Fibroblast of upper back skin (primary cell): ENCODE data around the gene CIRBP.
A peak's percentile ranks its signal among the peaks of the same experiment; 100 is the strongest.

Experiments used
- DNase-seq: peaks from one replicate; pipeline ENCODE4 v3.0.0-alpha.2; 2013

Gene CIRBP

DNA sequence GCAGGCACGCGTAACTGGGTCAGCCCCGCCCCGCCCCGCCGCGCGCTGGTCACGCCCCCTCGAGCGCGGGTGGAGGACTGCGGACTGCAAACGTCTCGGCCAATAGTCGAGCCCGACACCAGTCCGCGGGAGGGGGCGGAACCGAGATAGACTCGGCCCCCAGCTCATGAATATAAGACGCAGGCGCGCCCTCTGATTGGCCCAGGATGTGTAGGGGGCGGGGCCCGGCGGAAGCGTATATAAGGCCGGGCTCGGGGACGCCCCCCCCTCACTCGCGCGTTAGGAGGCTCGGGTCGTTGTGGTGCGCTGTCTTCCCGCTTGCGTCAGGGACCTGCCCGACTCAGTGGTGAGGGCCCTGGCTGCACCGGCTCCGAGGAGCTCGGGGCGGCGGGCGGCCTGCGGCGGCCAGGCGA lies at the start of gene CIRBP:
TSS of gene CIRBP (plus strand) at position 268 of the 413 bp plus-strand sequence. CDS start 1,602 bp downstream, outside the sequence.
- peak; percentile 99 for DNase-seq

- no peak for DNase-seq
Observed at GRCh38 chr19:1219786-1220476, 49.2 kb upstream of the CIRBP start.

GRCh38 chr19:1220477-1220930 lies 48.6 kb upstream of the CIRBP start:
- no peak for DNase-seq

DNA sequence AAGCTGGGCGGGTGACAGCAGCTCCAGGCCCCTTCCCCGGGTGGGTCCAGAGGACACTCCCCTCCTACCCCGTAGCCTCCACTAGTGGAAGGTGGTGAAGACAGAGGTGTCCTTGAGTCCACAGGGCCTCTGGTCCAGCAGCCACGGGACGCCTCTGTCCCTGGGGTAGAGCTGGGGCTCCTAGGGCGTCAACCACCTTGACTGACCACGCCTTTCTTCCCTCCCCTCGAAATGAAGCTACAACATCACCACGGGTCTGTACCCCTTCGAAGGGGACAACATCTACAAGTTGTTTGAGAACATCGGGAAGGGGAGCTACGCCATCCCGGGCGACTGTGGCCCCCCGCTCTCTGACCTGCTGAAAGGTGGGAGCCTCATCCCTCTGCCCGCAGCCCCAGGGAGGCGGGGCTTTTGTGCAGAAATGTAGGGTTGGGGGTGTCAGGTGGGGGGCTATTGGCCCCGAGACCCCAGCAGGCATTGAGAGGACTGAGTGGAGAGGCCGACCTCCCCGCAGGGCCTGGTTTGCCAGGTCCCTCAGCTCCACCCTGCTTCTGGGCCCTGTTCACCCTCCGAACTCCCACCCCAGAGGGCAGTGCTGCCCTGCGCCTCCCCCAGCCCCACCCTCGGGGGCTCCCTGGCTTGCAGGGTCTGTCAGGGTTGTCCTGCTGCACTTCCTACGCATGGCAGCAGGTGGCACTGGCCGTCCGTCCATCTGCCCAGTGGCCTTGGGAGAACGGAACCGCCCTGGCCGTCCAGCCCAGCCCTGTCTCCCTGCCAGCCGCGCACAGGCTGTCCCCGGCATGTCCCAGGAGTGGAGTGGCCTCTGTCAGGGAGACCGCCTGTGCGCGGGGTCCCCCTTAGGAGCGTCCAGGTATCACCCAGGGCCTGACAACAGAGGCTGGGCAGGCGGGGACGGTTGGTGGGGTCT lies 47.9 kb upstream of the CIRBP start:
- peak; percentile 35 for DNase-seq

DNA sequence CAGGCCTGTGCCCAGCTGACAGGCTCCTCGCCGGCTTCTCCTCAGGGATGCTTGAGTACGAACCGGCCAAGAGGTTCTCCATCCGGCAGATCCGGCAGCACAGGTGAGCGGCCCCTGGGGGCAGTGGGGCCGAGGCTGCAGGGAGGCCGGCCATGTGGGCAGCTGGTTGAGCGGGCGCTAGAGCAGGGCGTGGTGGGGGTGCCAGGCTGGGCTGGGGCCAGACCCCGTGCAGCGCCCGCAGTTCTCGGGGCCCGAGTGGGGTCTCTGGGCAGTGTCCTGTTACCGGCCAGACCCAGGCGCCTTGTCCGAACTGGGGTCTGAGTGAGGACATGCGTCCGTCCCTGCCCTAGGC lies 47.3 kb upstream of the CIRBP start:
- no peak for DNase-seq

DNA sequence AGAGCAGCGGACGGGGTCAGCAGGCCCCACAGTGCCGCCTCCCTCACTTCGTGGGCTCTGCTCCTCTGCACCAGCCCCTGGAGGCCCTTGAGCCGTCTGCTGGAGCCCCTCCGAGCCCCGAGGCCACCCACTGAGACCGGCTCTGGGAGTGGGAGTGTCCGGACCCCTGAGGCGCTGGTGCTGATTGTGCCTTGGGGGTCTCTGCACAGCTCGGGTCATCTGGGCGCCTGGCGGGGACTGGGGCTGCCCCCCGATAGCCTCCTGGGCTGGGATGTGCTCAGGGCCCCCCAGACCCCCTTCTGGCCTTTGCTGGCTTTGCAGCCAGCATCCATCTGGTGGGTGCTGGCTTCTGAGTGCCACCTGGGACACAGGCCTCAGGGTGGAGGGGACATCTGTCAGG lies 46.7 kb upstream of the CIRBP start:
- no peak for DNase-seq

- DNase-seq: peak; percentile 26
Observed at GRCh38 chr19:1223018-1223855, 45.9 kb upstream of the CIRBP start.

DNA sequence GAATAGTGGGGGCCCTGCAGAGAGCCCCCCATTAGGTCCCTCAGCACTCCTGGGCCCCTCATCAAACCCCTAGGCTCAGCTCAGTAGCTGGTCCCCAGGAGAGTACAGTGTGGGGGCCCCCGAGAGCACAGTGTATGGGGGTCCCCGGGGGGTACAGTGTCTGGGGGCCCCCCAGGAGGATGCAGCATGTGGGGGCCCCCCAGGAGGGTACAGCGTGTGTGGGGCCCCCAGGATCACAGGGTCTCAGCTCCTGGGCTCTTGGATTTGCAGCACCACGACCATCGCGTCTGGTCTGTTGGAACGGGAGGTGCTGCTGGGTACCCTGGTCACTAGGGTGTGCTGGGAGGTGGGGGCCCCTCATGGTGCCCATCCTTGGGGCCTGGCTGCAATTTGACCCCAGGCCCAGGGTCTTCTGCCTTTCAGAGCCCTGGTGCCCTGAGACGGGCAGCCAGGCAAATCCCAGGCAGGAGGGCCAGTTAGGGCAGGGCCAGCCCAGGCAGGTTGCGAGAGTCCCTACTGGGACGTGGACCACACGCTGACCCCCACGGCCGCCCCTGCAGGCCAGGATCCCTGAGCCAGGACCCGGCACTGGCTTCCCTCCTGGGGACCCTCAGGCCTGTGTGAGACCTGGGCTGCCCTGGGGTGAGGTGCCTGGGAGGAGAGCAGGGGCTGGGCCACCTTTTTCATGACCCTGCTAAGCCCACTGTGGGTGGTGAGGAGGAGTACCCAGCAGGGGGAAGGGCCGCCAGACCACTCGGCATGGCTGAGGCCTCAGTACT lies 44.9 kb upstream of the CIRBP start:
- no peak for DNase-seq

- no peak for DNase-seq
Observed at GRCh38 chr19:1224847-1225246, 44.3 kb upstream of the CIRBP start.

DNA sequence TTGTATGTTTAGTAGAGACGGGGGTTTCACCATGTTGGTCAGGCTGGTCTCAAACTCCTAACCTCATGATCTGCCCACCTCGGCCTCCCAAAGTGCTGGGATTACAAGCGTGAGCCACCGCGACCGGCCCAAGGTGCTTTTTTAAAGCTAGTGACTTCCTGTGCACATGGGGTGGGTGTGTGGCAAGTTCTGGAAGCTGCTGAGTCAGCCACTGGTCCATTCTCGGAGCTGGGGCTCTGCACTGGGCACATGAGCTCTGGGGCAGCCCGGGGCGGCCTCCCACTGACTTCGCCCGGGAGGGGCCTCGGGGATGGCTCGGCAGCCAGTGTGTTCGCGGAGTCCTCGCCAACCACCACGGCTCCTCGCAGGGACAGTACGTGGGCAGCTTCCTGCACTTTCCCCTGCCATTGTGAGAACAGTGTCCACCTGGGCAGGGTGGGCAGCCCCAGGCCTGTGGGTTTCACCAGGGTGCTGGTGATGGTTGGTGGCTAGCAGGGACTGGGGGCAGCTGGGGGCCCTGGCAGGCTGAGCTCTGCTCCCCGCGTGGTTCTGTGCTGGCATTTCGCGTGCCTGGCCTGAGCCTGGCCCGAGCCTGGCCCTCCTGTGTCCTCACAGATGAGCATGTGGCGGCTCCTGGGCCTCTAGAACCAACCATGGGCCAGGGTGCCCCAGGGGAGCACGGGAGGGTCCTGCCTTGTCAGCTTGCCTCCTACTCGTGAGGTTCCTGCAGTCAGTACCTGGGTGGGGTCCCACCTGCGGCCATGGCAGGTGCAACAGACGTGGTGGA lies 43.5 kb upstream of the CIRBP start:
- no peak for DNase-seq

DNA sequence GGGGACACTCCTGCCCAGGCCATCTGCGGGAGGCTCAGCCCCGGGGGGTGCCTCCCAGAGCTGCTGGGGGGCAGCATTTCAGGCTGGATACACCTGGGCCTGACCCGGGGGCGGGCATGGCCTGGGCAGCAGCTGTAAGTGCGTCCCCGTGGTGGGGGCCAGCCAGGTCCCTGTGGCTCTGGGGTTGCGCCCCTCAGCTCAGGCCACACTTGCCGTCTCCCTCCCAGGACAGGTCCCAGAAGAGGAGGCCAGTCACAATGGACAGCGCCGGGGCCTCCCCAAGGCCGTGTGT lies 43.0 kb upstream of the CIRBP start:
- DNase-seq: no peak

DNA sequence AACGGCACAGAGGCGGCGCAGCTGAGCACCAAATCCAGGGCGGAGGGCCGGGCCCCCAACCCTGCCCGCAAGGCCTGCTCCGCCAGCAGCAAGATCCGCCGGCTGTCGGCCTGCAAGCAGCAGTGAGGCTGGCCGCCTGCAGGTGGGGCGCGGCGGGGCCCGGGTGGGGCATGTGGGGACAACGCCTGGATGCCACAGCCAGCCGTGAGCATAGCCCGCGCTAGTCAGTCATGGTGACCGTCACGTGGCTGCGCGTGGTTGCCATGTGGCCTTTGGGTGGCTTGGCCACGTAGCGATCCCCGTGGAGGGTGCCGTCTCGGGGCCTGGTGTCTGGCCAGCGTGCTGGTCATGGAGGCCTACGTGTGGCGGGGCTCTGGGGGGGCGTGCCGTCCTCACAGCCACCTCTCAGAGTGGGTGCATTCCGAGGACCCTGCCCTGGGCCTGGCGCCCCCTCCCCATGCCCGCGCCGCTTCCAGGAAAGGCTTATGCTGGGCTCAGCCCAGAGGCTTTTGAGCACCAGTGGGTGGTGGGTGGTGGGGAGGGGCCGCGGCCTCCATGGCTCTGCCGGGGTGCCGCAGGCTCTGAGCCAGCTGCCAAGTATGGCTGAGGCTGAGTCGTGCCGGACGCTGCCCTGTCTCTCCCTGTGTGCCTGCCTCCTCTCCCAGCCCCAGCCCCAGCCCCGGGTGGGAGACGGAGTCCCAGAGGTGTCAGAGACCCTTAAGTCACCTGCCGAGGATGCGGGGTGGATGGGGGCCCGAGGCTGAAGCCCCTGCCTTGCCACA lies 42.4 kb upstream of the CIRBP start:
- no peak for DNase-seq

DNA sequence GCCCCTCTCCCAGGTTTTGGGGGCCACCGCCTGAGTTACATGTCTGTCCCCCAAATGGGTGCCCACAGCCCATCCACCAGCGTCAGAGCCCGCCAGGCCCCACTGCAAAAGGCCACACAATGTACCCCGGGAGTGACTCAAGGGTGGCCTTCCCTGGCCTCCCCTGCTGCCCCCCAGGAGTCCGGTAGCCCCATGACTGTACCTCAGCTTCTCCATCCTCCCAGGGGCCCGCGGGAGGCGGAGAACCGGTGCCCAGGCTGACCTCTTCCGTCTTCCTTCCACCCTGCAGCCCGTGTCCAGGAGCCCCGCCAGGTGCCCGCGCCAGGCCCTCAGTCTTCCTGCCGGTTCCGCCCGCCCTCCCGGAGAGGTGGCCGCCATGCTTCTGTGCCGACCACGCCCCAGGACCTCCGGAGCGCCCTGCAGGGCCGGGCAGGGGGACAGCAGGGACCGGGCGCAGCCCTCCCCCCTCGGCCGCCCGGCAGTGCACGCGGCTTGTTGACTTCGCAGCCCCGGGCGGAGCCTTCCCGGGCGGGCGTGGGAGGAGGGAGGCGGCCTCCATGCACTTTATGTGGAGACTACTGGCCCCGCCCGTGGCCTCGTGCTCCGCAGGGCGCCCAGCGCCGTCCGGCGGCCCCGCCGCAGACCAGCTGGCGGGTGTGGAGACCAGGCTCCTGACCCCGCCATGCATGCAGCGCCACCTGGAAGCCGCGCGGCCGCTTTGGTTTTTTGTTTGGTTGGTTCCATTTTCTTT lies 41.7 kb upstream of the CIRBP start:
- no peak for DNase-seq

GRCh38 chr19:1228161-1228957 lies 40.8 kb upstream of the CIRBP start:
- no peak for DNase-seq

GRCh38 chr19:1229056-1229923 lies 39.8 kb upstream of the CIRBP start:
- no peak for DNase-seq

DNA sequence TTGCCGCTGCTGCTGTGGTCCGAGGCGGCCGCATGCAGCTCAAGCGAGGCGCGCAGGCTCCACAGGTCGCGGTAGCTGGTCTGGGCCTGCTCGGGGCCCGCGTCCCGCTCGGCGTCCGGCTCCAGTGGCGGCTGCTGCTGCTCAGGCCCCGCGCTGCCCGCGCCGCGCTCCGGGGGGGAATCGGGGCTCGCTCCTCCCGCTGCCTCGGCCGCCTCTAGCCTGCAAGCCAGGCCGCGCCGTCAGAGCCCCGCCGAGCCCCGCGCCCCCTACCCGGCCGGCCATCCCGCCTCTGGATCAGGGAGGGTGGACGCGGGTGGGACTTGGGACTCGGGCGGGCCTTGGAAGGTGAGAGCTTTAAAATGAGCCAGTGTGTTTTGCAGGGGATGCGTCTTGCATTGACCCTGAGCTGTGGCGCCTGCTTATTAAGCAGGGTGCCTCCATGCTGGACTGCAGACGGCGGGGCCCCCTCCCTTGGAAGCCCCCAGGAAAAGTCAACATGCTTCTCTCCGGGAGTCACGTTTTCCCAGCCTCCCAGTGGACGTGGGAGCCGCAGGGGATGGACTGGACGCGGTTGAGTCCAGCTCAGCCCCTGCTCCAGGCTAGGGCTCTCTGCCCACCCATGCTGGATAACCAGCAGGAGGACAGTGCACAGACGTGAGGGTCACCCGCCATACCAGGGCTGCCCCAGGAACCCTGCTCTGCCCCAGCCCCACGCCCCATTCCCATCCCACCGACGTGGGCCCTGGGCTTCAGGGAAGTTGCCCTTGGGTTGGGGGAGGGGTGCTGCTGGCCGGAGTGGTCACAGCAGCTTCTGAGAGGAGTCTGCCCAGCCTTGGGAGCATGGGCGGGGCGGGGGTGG lies 39.0 kb upstream of the CIRBP start:
- no peak for DNase-seq

DNA sequence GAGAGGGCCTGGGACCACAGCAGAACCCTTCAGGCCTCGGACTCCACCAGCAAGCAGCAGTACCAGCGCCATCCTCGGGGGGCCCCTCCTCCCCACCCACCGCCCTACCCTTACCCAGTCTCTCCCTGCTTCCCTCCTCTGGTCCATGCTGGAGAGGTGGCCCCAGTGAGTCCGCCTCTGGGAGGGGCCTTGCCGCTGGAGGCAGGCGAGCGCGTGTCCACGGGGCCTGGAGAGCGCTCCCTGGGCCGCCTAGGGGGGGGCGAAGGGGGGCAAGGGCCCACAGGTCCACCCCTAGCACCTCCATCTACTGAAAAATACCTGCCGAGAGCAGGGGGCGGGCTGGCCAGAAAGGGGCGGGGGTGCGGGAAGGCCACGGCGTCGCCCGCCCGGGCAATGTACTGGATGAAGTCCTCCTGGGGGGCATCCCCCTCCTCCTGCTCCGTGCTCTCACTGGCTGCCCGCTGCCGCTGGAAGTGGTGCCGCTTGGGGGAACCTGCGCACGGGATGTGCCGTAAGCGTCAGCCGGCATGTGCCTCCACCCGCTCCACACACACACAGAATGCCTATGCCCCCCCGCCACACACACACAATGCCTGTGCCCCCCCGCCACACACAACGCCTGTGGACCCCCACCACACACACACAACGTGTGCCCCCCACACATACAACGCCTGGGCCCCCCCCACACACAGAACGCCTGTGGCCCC lies 38.2 kb upstream of the CIRBP start:
- no peak for DNase-seq
